HG03378 (cell line): ENCODE results near the gene GRHL3.

Experiments used
- ATAC-seq: cut with Tn5 transposase; IDR thresholded peaks from one replicate; pipeline ENCODE4 v1.9.1; 2021; ENCODE audit warnings: mild to moderate bottlenecking, moderate library complexity; ENCODE audit not compliant: unreplicated experiment

Gene GRHL3

GRCh38 chr1:24292887-24293286 is 26.3 kb upstream of the GRHL3 start:
- no peak for ATAC-seq

GRCh38 chr1:24293392-24294227 is 25.5 kb upstream of the GRHL3 start:
- ATAC-seq, result no peak

- ATAC-seq, result no peak
Observed at GRCh38 chr1:24294228-24294672, 24.9 kb upstream of the GRHL3 start.

- ATAC-seq, result no peak
Observed at GRCh38 chr1:24294716-24295371, 24.3 kb upstream of the GRHL3 start.

- ATAC-seq, result no peak
Observed at GRCh38 chr1:24295535-24295934, 23.6 kb upstream of the GRHL3 start.

- ATAC-seq, result no peak
Observed at GRCh38 chr1:24297187-24297851, 21.8 kb upstream of the GRHL3 start.

DNA sequence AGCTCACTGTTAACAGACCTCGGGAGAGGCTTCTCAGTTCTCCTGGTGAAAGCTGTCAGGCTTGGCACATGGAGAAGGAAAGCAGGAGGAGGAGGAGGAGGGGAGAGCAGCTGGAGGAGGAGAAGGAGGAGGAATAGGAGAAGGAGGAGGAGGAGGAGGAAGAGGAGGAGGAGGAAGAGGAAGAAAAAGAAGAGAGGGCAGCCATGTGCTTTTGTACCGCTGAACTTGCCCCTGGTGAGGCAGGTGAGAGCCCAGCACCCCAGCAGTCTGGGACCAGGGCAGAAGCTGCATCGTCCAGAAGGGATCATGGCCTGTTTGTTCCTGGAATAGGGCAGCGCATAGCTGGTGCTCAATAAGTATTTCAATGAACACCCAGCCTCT is 21.3 kb upstream of the GRHL3 start:
- no peak for ATAC-seq

DNA sequence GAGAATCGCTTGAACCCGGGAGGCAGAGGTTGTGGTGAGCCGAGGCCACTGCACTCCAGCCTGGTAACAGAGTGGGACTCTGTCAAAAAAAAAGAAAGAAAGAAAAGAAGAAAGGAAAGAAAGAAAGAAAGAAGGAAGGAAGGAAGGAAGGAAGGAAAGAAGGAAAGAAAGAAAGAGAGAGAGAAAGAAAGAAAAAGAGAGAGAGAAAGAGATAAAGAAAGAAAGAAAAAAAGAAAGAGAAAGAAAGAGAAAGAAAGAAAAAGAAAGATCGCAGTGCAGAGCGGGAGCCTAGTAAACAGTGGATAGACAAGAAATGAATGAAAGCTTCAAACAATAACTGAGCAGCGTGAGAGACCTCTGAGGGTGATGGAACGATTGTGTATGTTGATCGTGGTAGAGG is 20.6 kb upstream of the GRHL3 start:
- ATAC-seq, result no peak

DNA sequence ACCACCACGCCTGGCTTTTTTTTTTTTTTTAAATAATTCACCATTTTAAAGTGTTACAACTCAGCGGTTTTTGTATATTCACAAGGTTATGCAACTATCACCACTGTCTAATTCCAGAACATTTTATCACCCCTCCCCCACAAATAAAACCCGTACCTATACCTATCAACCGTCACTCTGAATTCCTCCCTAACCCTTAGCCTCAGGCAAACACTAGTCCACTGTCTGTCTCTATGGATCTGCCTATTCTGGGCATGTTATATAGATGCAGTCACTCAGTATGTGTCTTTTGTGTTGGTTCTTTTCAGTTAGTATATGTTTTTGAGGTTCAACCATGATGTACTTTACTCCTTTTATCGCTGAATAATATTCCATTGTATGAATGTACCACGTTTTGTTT is 19.3 kb upstream of the GRHL3 start:
- ATAC-seq, result no peak

DNA sequence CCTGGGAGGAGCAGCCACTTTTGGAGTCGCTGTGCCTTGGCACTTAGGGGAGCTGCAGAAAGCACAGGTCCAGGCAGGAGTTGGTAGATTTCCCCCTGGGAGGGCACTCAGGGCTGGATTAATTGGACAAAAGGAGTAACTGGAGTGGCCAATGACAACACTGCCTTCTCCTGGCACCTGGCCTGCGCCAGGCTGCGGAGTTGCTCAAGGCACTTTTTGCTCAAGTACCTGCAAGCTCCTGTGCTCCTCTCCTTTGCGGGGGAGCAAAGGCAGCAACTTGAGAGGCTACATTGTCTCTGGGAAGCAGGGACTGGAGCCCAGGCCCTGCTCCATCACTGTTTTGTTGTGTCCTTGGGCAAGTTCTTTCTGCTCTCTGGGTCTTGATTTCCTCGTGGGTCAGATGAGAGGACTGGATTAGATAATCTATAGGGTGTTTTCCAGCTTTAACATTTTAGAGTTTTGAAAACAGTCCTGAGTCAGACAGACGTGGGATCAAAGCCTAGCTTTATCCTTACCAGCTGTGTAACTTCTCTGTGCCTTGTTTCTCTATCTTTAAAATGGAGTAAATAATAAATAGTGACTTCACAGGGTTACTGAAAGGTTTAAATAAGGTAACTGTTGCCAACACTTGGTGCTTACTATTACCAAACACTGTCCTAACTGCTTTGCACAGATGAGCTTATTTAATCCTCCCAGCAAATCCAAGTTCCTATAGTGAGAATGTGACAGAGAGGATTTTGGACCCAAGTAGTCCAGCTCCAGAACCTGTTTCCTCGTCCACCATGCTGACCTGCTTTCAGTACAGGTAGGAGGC is 18.0 kb upstream of the GRHL3 start:
- no peak for ATAC-seq

- ATAC-seq, result no peak
Observed at GRCh38 chr1:24301785-24302175, 17.4 kb upstream of the GRHL3 start.

GRCh38 chr1:24302209-24302611 is 16.9 kb upstream of the GRHL3 start:
- ATAC-seq, result no peak

DNA sequence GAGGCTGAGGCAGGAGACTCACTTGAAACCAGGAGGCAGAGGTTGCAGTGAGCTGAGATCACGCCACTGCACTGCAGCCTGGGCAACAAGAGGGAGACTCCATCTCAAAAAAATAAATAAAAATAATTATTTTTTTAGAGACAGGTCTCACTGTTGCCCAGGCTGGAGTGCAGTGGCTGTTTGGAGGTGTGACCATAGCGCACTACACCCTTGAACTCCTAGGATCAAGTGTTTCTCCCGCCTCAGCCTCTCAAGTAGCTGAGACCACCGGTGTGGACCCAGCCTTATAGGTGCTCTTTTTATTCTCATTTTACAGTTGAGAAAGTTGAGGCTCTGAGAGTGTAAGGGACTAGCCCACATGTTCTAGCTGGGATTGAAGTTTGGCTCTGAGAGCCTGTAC is 15.6 kb upstream of the GRHL3 start:
- ATAC-seq, result no peak

DNA sequence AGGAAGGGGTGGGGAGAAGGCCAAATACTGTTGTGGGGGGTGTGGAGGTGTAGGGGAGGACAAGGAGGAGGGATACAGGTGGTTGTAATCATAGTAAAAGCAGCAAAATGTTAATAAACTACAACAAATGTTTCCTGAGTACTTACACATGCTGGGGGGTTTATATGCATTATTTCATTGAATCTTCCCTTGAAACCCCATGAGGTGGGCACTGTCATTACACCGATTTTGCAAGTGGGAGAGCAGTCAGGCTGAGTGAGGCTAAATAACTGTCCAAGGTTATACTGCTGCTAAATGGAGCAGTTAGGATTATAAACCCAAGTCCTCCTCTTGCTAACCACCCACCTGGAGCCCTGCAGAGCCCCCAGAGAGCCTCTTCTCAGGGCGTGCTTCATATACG is 14.4 kb upstream of the GRHL3 start:
- ATAC-seq, result no peak

GRCh38 chr1:24308365-24309015 is 10.7 kb upstream of the GRHL3 start:
- ATAC-seq, result no peak

DNA sequence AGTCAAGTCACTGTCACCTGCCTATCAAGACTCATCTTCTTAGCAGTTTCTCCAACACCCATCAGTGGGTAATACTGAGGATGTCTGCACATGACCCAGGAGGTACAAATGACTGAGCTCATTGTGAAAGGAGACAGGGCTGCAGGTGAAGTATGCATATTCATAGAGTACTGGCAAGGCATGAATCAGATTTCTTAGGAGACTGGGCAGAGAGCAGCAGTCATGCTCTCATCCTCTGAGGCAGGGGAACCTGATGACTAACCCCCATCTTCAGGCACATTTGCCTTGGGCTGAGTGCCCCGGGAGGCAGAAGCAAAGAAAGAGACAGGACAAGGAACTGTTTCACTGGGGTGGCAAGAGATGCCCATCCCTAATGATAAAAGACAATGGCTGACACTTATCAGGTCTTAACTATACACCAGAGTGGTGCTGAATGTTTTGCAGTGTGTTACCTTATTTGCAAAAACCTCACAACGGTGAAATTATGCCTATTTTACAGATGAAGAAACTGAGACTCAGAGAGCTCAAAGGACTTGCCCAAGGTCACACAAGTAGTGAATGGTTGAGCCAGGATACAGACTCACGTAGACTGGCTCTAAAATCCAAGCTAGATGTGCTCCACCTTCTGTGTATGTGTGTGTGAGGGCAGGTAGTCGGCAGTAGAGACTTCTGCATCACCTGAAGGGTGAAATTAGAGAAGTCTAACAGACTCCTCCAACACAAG is 9.2 kb upstream of the GRHL3 start:
- ATAC-seq, result no peak

DNA sequence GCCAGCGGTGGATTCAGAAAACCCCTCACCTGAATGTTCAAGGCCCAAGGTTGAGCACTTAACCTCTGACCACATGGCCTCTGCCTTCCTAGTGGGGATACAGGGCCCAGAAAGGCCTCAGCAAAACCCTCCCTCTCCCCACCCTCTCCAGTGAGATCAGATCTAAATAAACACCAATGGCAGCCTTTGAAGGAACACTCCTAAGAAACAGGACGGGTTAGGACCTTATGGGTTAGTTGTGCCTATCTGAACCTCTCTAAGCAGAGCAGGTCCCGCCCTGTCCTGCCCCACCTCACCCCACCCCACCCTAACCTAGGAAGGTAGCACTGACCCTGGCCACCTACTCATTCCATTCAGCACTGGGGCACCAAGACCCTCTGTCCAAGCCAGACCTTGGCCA is 7.9 kb upstream of the GRHL3 start:
- ATAC-seq, result no peak

GRCh38 chr1:24311741-24312140 is 7.4 kb upstream of the GRHL3 start:
- ATAC-seq, result no peak

- no peak for ATAC-seq
Observed at GRCh38 chr1:24315391-24315790, 3.8 kb upstream of the GRHL3 start.

DNA sequence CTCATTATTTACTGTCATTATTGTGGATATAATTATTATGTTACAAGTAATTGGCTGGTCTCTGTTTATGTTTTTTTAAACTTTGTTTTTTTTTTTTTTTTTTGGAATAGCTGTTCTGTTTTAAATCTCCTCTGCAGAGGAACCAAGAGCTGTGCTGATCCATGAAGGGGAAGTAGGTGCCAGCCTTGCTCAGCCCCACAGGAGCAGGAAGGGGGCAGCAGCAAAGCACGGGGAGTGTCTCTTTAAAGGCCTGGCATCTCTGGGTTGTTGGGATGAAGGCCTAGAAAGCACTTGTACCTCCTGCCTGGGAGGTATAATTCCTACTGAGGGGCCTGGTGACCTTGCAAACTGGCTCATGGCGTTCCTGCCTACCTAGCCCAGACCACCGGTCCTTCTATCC is 2.5 kb upstream of the GRHL3 start:
- ATAC-seq, result no peak
